A549 treated with GW870086 at 1 μM for 4 hours (cell line): Measurements from ENCODE around the gene HORMAD1. TPM values are rescaled to one million over a fixed set of nuclear protein-coding genes. Genes with fewer than 3 reads are reported as not detected.

Experiments used
- total RNA-seq: library from RNA; stranded (reverse); fragments of 200-300 nt; extraction: Qiagen RNA extraction; gene quantifications from 5 replicates; pipeline ENCODE4 v1.2.3, GENCODE V29; 2022; ENCODE audit warnings: low read depth

The HORMAD1 gene
- 6.2 to 10.6 TPM (median 9.7 TPM) in 5 replicates for total RNA-seq

DNA sequence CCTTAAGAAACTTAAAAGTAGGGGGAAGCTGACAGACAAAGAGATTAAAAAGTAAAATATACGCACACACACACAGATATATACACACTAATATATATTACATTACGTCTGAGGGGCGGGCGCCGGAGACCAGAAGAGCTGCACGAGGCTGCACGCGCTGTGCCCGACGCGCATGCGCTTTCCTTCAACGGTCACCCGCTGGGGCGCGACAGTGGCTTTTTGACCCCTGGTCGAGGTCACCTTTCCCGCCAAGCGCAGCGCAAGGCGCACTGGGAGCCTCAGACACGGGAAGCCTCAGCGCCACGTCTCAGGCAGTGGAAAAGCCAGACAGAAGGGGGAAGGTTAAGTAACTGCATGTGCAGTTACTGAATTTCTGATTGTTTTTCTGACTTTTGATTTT lies at the start of gene HORMAD1:
Gene HORMAD1 (minus strand): TSS at position 193 of the 400 bp plus-strand sequence. CDS start 1,390 bp downstream, outside the sequence.

DNA sequence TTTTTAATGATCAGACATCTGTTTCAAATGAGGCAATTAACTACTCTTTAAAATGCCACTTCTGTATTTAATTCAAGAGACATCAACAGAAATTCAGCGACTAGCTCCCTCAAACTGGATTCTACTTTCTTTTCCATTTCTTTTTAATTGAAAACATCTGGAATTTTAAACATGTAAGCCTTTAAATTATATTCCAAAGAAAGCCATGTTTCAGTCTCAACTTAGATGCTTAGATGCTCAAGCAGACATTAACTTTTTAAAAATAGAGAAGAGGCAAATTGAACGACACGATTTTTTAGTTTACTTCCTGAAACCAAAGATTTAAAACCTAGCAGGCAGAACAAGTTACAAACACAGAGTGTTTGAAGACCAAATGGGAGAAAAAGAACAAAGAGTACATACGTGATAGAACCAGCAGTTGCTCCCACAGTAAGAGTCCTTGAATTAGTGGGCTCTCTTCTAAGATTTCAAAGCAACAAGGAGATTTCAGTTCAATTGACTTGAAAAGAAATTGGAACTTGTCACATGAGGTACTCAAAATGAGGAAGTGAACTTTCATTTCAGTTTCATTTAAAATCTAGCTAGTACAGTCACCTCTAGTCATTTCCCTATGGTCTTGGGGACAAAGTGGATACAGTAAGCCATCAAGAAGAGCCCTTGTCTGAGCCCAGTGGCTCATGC lies 44.7 kb upstream of the HORMAD1 start, which contains the start of gene CTSS:
Gene CTSS (minus strand): TSS at position 483 of the 681 bp plus-strand sequence. CDS start 1,015 bp downstream, outside the sequence.

GRCh38 chr1:150696995-150697927 lies 23.4 kb downstream of the HORMAD1 start, which contains the start of gene GOLPH3L:
GOLPH3L (minus strand) TSS chr1:150697154; CDS start chr1:150694838, 2,316 bp downstream.

Other genes with a start within 250 kb of the HORMAD1 start
- 18.9 to 21.3 TPM (median 20.6 TPM) in 5 replicates for gene TARS2, start 233.5 kb downstream of the HORMAD1 start, total RNA-seq
- gene ECM1, start 212.8 kb downstream of the HORMAD1 start, total RNA-seq, result 1.7 to 3.1 TPM (median 2.1 TPM) in 5 replicates
- 0.32 TPM in 1 of 5 replicates, not detected in the others for gene FALEC, start 205.1 kb downstream of the HORMAD1 start, total RNA-seq
- 3.1 to 7.2 TPM (median 5.2 TPM) in 5 replicates for gene ADAMTSL4, start 171.5 kb downstream of the HORMAD1 start, total RNA-seq
- gene MCL1, start 141.3 kb downstream of the HORMAD1 start, total RNA-seq, result 195 to 266 TPM (median 252 TPM) in 5 replicates
- 130 to 149 TPM (median 131 TPM) in 5 replicates for gene ENSA, start 91.3 kb downstream of the HORMAD1 start, total RNA-seq
- gene GOLPH3L, start 23.7 kb downstream of the HORMAD1 start, total RNA-seq, result 10.4 to 15.6 TPM (median 14.4 TPM) in 5 replicates
- 15.2 to 22.5 TPM (median 15.6 TPM) in 5 replicates for gene CTSS, start 44.9 kb upstream of the HORMAD1 start, total RNA-seq
- gene CTSK, start 87.4 kb upstream of the HORMAD1 start, total RNA-seq, result 1.4 to 2.4 TPM (median 1.8 TPM) in 5 replicates
- 8.0 to 15.0 TPM (median 12.5 TPM) in 5 replicates for gene ARNT, start 155.7 kb upstream of the HORMAD1 start, total RNA-seq
- not detected in 5 replicates for gene CTXND2, start 166.2 kb upstream of the HORMAD1 start, total RNA-seq
- 18.0 to 24.1 TPM (median 23.2 TPM) in 5 replicates for gene SETDB1, start 205.5 kb upstream of the HORMAD1 start, total RNA-seq